Activated naive CD8-positive, alpha-beta T cell treated with anti-CD3 and anti-CD28 coated beads, Interleukin-2, amount 50 U/mL, for 16 hours (primary cell): ENCODE data around the gene EGLN1.

Source experiments
- DNase-seq: peaks from one replicate; pipeline ENCODE4 v3.0.0-alpha.2; 2020; ENCODE audit warnings: low read depth, low spot score

The EGLN1 gene

DNA sequence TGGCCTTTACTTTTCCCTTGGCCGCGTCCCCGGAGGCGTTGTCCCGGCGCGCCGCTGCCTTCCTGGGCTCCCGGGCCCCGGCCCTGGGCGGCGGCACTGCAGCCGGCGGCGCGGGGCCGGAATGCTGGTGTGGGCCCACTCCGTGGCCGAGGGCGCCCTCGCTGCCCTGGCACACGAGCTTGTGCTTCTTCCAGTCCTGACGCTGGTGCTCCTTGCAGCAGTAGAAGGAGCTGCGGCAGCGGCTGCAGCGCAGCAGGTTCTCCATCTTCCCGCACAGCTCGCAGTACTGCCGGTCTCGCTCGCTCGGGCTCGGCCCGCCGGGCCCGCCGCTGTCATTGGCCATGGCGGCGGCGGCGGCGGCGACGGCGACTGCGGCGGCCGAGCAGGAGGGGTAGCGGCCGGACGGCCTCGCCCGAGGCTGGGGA is 529 bp downstream of the EGLN1 start:
- no peak for DNase-seq

DNA sequence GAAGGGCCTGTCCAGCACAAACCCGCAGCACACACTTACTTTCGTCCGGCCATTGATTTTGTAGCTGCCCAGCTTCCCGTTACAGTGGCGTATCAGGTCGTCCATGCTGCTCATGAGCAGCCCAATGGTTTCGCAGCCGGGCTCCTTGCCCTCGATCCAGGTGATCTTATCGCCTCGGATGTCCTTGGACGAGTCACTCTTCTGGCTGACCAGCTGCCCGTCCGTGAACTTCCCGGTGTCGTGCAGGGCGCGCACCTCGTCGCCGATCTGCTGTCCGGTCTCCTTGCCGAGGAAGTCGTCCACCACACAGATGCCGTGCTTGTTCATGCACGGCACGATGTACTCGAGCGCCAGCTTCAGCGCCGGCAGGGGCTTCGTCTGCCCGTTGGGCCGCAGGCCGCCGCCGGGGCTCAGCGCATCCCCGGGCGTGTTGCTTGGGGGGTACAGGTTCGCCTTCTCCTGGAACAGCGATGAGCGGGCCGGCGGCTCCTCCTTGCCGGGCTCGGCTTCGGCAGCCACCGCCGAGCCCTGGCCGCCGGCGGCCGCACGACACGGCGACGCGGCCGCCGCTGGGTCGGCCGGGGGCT is 1.0 kb downstream of the EGLN1 start:
- DNase-seq, result no peak

DNA sequence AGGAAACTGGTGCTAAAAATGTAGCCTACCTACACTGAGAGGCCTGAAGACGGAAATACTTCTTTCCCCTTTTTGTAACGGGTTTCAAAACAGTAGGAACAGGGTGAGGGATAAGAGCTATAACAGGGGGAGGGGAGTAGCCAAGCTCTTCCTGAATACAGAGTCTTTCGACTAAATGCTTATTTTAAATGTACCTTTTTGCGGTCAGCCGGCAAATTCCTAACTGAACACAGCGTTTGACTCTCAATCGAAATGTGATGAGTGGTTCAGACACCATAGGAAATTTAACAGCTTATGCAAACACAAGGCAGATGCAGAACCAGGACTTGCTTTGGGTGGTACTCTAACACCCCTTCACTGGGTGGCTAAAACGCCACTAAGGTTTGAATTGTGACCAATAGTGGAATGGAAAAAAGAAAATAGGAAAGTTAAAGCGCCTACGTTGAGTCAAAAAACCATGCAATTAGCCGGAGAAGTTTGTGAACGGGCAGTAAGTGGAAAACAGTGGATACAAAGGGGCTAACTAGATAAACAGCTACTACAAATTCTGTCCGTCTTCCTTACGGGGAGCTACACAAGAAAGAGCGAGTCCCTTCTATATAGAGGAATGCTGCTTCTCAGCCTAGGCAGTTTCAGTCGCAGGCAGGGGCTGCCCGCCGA is 1.7 kb downstream of the EGLN1 start:
- DNase-seq, result no peak

DNA sequence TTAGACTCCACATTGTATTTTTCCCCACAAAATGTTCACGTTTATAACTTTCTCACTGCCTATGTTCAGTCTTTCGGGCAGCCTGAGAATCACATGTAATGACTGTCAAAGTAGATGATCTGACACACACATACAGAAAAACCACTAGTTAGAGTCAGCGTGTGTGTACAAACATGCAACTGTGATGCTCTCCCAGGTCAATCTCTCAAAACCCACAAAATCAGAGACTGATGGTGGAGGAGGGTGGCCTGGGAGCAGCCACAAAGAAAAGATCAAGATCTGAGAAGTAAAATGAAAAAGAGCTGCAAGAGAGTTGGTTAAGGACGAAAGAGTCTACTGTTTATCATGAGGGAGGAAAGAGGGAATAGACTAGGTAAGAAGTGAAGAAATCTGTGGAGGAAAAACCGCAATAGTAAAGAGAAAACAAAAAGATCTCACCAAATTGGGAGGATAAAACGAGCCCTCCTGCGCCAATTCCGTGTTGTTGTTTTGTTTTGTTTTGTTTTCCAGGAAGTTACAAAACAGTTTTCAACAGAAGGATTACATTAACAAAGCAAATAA is 2.3 kb downstream of the EGLN1 start:
- DNase-seq, result no peak

GRCh38 chr1:231419147-231419546 is 2.9 kb downstream of the EGLN1 start:
- no peak for DNase-seq

- DNase-seq, result no peak
These were observed 3.4 kb downstream of the EGLN1 start for GRCh38 chr1:231418741-231419107.

- no peak for DNase-seq
These were observed 3.9 kb downstream of the EGLN1 start for GRCh38 chr1:231418101-231418740.

DNA sequence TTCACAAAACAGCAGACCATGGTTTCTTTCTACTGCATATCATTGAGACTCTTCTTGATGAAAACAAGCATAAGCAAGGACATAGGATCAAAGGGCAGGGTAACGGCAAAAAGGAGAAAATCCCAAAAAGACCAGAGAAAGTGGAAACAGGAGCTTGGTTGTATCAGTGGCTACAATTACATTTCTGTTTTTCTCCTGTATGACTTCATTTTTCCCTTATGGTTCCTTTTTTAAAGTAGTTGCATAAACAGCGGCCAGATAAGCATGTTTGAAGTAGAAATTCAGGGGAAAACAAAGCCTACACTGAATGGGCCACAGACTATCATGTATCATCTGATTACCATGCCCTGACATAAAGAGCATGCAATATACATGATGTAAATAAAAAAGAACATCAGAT is 4.6 kb downstream of the EGLN1 start:
- no peak for DNase-seq

GRCh38 chr1:231416901-231417300 is 5.2 kb downstream of the EGLN1 start:
- DNase-seq, result no peak

DNA sequence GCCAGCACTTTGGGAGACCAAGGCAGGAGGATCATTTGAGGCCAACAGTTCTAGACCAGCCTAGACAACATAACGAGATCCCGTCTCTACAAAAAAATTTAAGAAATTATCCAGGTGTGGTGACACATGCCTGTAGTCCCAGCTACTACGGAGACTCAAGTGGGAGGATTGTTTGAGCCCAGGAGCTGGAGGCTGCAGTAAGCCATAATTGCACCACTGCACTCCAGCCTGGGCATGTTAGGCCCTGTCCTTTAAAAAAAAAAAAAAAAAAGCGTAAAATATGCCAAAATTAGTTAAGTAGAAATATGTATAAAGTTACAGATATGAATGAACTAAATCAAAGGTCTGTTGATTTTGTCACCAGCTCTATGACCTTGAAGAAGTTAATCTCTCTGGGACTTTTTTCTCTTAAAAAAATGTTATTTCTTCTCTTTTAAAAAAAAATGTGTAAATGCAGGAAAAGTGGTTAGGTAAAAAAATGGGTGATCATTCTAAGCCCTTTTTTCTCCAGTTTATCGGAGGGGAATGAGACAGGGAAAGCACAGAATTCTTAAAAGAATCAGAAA is 7.0 kb downstream of the EGLN1 start:
- no peak for DNase-seq

DNA sequence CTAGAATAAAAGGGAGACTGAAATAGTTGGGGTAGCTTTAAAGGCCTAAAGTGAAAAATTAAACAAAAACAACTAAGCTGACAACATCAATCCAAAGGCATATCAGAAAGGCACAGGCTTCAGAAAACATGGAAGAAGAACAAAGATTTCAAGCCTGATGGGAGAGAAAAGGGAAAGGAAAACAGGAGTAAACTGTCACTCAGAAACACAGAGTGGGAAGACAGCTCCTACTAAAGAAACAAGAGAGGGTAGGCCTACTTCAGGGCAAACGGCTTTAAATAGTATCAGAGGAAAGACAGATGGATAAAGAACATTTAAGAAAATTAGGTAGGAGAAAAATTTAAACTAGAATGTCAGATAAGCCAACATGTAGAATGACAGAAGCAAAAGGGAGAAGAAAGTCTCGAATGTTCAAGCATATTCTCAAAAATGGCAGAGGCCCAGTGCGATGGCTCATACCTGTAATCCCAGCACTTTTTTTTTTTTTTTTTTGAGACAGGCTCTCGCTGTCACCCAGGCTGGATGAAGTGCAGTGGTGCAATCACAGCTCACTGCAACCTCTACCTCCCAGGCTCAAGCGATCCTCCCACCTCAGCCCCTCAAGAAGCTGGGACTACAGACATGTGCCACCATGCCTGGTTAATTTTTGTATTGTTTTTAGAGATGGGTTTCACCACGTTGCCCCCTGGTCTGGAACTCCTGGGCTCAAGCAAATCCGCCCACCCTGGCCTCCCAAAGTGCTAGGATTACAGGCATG is 7.6 kb downstream of the EGLN1 start:
- no peak for DNase-seq

DNA sequence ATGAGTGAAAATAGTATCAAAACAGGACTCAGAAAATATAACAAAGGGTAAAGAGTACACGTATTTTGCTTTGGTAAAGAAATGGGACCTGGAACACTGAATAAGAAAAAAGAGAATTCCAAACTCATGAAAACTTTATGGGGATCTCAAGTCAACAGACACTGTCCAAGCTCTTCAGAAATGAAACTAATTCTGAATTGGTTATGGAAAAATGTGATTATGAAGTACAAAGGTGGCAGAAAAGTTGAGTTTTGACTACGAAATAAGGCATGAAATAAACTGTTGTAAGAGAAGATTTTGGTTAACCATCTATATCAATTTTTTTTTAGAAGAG is 8.4 kb downstream of the EGLN1 start:
- no peak for DNase-seq

DNA sequence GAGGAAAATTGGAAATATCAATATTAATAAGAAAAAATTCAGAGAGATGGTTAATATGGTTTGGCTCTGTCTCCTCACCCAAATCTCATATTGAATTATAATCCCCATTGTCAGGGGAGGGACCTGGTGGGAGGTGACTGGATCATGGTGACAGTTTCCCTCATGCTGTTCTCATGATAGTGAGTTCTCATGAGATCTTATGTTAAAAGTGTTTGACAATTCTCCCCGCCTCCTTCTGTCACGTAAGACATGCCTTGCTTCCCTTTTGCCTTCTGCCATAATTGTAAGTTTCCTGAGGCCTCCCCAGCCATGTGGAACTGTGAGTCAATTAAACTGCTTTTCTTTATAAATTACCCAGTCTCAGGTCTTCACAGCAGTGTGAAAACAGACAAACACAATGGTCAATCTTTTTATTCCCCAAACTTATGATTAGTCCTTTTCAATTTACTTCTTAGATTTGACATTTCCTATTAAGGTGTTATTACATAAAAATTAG is 11.0 kb downstream of the EGLN1 start:
- no peak for DNase-seq

GRCh38 chr1:231410036-231410612 is 12.0 kb downstream of the EGLN1 start:
- DNase-seq, result no peak

DNA sequence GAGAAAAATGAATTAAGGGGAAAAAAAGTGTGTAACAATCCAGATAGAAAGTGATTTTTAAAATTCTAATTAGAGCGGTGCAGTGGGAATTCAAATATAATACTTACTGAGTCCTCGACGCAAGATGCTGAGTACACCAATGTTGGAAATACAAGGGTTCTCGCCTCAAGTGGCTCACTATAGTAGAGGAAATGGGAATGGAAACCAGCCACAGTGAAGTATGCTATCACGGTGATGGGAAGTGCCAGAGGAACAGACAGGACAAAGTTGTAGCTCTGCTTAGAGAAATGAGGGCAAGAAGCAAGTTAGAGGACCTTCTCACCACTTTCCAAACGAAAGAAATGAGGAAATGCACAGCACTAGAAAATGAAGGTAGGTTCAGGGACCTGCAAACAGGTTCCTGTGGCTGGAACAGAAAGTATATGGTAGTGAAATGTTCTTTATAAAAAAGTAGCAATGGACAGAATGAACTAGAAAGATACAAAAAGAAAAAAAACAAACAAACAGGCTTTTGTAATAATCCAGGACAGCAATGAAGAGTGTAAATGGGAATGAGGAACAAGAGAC is 13.5 kb downstream of the EGLN1 start:
- no peak for DNase-seq

GRCh38 chr1:231407547-231408396 is 14.3 kb downstream of the EGLN1 start:
- no peak for DNase-seq

GRCh38 chr1:231407049-231407448 is 15.0 kb downstream of the EGLN1 start:
- no peak for DNase-seq

GRCh38 chr1:231404318-231404717 is 17.8 kb downstream of the EGLN1 start:
- DNase-seq, result no peak

GRCh38 chr1:231401478-231401877 is 20.6 kb downstream of the EGLN1 start:
- no peak for DNase-seq
